Smooth muscle cell (in vitro differentiated cells): Measurements from ENCODE around the gene CFAP70. TPM values are rescaled to one million over a fixed set of nuclear protein-coding genes. Genes with fewer than 3 reads are reported as not detected.

ENCODE experiments used
- DNase-seq: peaks from one replicate; lab custom pipeline; 2025; ENCODE audit not compliant: unreplicated experiment; lab: John Stamatoyannopoulos, UW
- H2AFZ ChIP-seq: fragments of 200-600 bp; sonication (generic); 2 replicates; pipeline ENCODE4 v1.6.0; 2016; ENCODE audit warnings: antibody characterized with exemption, low read depth, mild to moderate bottlenecking
- H3F3A ChIP-seq: fragments of 200-600 bp; sonication (generic); 2 replicates; pipeline ENCODE4 v1.6.0; 2017; ENCODE audit warnings: antibody characterized with exemption, low read depth
- H3K27ac ChIP-seq: fragments of 200-600 bp; sonication (generic); 2 replicates; pipeline ENCODE4 v1.5.1; 2016; ENCODE audit warnings: low read depth, mild to moderate bottlenecking
- H3K27me3 ChIP-seq: fragments of 200-600 bp; sonication (generic); 2 replicates; pipeline ENCODE4 v1.6.1; 2016; ENCODE audit warnings: low read depth, mild to moderate bottlenecking
- H3K36me3 ChIP-seq: fragments of 200-600 bp; sonication (generic); 2 replicates; pipeline ENCODE4 v1.5.1; 2016; ENCODE audit warnings: low read depth
- H3K4me1 ChIP-seq: fragments of 200-600 bp; sonication (generic); 2 replicates; pipeline ENCODE4 v1.5.1; 2016; ENCODE audit warnings: low read depth
- H3K4me2 ChIP-seq: fragments of 200-600 bp; sonication (generic); 2 replicates; pipeline ENCODE4 v1.6.0; 2016; ENCODE audit warnings: mild to moderate bottlenecking
- H3K4me3 ChIP-seq: fragments of 200-600 bp; sonication (generic); 2 replicates; pipeline ENCODE4 v1.5.1; 2016; ENCODE audit warnings: mild to moderate bottlenecking
- H3K79me2 ChIP-seq: fragments of 200-600 bp; sonication (generic); 2 replicates; pipeline ENCODE4 v1.6.0; 2016; ENCODE audit warnings: low read depth, mild to moderate bottlenecking
- H3K9ac ChIP-seq: fragments of 200-600 bp; sonication (generic); 2 replicates; pipeline ENCODE4 v1.6.0; 2016; ENCODE audit warnings: low read depth
- H3K9me3 ChIP-seq: fragments of 200-600 bp; sonication (generic); replicated peaks from 2 replicates; pipeline ENCODE4 v1.5.1; 2016; ENCODE audit warnings: low read depth
- H4K20me1 ChIP-seq: fragments of 200-600 bp; sonication (generic); 2 replicates; pipeline ENCODE4 v1.6.0; 2016; ENCODE audit warnings: low read depth
- CTCF ChIP-seq: fragments of 200-600 bp; sonication (generic); IDR thresholded peaks from 2 replicates; pipeline ENCODE4 v1.5.1; 2017; ENCODE audit warnings: borderline replicate concordance, mild to moderate bottlenecking, antibody characterized with exemption; ENCODE audit not compliant: insufficient read depth, poor library complexity, severe bottlenecking
- WGBS: methylation state at CpG from one replicate; pipeline ENCODE4 v1.1.7; 2016; ENCODE audit warnings: low lambda C conversion rate; 5-methylcytosine and 5-hydroxymethylcytosine counted together
- polyA plus RNA-seq: library from polyadenylated mRNA; unstranded; fragments of >200 nt; fragmentation: Nextera tagmentation; extraction: Ambion mirVana; gene quantifications from 2 replicates; pipeline ENCODE4 v1.2.1, GENCODE V29; 2016
- total RNA-seq: library from RNA; depleted of rRNA; stranded (reverse); fragments of >200 nt; gene quantifications from 2 replicates; pipeline ENCODE4 v1.2.3, GENCODE V29; 2014

The CFAP70 gene
- total and polyA plus RNA-seq, 2 experiments from 2014 or later = 0.08 to 0.22 TPM

DNA sequence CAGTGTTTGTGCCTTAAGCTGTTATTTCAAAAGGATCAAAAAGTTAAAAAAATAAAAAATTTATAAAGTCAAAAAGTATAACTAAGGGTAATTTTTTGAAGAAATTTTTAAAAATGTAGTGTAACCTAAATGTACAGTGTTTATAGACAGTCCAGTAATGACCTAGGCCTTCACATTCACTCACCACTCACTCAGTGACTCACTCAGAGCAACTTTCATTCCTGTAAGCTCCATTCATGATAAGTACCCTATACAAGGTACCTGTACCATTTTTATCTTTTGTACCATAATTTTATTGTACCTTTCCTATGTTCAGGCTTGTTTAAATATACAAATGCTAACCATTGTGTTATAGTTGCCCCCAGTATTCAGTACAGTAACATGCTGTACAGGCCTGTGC lies 133.1 kb downstream of the CFAP70 start:
- Histone ChIP-seq H3K9ac (no peak overlapping the region), H3K4me2 (no peak overlapping the region), H3K36me3 (peaks cover 4% of the 10 kb centered on the region), H3K9me3 (no peaks in the 10 kb centered on the region), H3K4me3 (no peak overlapping the region), H4K20me1 (no peaks in the 10 kb centered on the region), H3F3A (no peaks in the 10 kb centered on the region), H2AFZ (no peak overlapping the region), H3K4me1 (no peaks in the 10 kb centered on the region), H3K27me3 (no peaks in the 10 kb centered on the region), H3K79me2 (no peaks in the 10 kb centered on the region), H3K27ac (no peak overlapping the region)
- TF ChIP-seq CTCF = no peak
- no peak for DNase-seq

DNA sequence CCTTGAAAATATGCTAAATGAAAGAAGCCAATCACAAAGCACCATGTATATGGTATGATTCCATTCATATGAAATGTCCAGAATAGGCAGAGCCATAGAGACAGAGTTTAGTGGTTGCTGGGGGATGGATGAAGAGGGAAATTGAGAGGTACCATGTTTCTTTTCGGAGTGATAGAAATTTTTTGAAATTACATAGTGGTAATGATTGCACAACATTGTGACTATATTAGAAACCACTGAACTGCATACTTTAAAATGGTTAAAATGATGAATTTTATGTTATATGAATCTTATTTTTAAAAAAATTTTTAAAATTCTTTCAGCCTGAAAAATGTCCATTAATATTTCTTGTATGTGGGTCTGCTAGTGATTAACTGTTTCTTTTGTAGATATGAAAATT lies 137.7 kb downstream of the CFAP70 start:
- DNase-seq = no peak
- Histone ChIP-seq H3K79me2 (no peaks in the 10 kb centered on the region), H3K36me3 (peaks cover 8% of the 10 kb centered on the region), H3K4me1 (no peaks in the 10 kb centered on the region), H3K9me3 (no peaks in the 10 kb centered on the region), H4K20me1 (no peaks in the 10 kb centered on the region), H3K9ac (no peak overlapping the region), H3K4me3 (no peak overlapping the region), H3K27ac (no peak overlapping the region), H3F3A (no peaks in the 10 kb centered on the region), H3K27me3 (no peaks in the 10 kb centered on the region), H2AFZ (no peak overlapping the region), H3K4me2 (no peak overlapping the region)
- TF ChIP-seq CTCF = no peak
- WGBS = 97% methylated on average over 1 of the region's 1 CpG

DNA sequence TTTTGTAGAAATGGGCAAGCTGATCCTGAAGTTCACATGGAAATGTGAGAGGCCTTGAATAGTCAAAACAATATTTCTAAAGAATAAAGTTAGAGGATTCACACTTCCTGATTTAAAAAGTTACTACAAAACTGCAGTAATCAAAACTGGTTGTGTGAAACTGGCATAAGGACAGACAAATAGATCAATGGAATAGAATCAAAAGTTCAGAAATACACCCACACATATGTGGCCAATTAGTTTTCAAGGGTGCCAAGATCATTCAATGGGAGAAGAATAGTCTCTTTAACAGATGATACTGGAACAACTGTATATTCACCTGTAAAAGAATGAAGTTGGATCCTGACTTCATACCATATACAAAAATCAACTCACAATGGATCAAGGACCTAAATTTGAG lies 139.3 kb downstream of the CFAP70 start:
- H3K4me1 ChIP-seq = no peaks in the 10 kb centered on the region
- no peak overlapping the region for H3K4me3 ChIP-seq
- no peak overlapping the region for H3K4me2 ChIP-seq
- H3F3A ChIP-seq = no peaks in the 10 kb centered on the region
- no peak for DNase-seq
- no peaks in the 10 kb centered on the region for H4K20me1 ChIP-seq
- no peaks in the 10 kb centered on the region for H3K79me2 ChIP-seq
- TF ChIP-seq CTCF = no peak
- H2AFZ ChIP-seq = no peak overlapping the region
- H3K27ac ChIP-seq = no peak overlapping the region
- no peaks in the 10 kb centered on the region for H3K9me3 ChIP-seq
- peaks cover 4% of the 10 kb centered on the region for H3K36me3 ChIP-seq
- H3K27me3 ChIP-seq = no peaks in the 10 kb centered on the region
- no peak overlapping the region for H3K9ac ChIP-seq

- Histone ChIP-seq H3F3A (no peaks in the 10 kb centered on the region), H3K9ac (no peak overlapping the region), H3K4me3 (no peak overlapping the region), H2AFZ (no peak overlapping the region), H3K27ac (no peak overlapping the region), H3K4me1 (no peaks in the 10 kb centered on the region), H3K27me3 (no peaks in the 10 kb centered on the region), H3K79me2 (no peaks in the 10 kb centered on the region), H3K4me2 (no peak overlapping the region), H3K9me3 (no peaks in the 10 kb centered on the region), H4K20me1 (no peaks in the 10 kb centered on the region), H3K36me3 (peaks cover 4% of the 10 kb centered on the region)
- no peak for DNase-seq
- WGBS = 71% methylated on average over 2 of the region's 2 CpGs
- peak; percentile 34 for TF ChIP-seq CTCF
Observed at GRCh38 chr10:73218431-73219191, 140.1 kb downstream of the CFAP70 start.
